GM12873 (cell line): ENCODE measurements around the gene ZBTB7C.

Source experiments
- CTCF ChIP-seq: IDR thresholded peaks from 2 replicates; pipeline ENCODE4 v1.5.1; 2012; ENCODE audit warnings: low read depth, mild to moderate bottlenecking, moderate library complexity, low read length, control low read depth; ENCODE audit not compliant: insufficient read depth; ENCODE audit errors: missing control alignments

Gene ZBTB7C

DNA sequence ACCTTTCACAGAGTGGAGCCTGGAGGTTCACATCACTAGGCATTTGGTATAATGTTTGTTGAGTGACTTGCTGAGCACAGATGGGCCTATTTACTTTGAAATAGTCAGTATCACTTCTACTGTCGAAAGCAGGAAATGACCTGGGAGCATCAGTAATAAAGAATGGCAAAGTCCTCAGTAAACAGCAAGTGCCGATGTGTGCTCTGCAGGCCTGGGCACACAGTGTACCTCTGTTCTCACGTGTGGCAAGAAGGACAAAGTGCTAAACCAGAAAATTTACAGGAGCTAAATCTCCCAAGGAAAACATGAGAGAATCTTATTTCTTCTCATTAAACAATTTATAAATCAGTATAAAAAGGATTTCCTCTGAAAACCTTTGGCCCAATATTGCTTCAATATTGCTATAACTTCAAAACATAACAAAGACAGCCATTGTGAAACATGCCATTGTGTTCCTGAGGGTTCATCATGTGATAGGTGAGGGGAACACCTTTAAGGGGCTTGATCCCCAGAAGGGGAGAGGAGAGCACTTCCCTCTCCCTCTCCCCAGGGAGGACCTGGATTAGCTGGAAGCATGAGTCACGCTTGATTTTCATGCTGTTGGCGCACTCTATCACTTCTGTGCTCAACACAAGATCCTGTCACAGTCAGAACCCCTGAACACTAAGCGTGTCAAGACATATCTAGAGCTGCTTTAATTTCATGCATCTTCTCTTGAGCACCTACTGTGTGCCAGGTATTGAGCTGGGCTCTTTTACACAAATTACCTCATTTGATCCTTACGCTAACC is 347.2 kb downstream of the ZBTB7C start:
- no peak for TF ChIP-seq CTCF

GRCh38 chr18:48060970-48061369 is 348.2 kb downstream of the ZBTB7C start:
- TF ChIP-seq CTCF, result no peak

DNA sequence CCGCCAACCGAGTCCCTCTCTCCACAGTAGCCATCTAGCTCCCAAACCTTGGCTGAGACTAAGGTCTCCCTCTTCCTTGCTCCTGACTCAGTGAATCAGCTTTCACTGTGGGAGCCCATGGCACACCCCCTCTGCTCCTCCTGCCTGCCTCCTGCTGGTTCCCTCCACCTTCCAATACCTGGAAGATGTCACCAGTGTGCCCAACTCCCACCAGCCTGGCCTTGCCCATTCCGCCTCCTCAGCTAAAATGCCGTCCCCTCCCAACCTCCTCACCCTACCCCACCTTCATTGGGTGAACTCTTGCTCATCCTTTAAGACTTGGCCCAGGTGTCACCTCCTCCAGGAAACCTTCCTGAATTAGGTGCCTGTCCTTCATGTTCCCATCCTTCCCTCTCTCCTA is 348.8 kb downstream of the ZBTB7C start:
- no peak for TF ChIP-seq CTCF

- TF ChIP-seq CTCF, result no peak
These were observed 349.6 kb downstream of the ZBTB7C start for GRCh38 chr18:48059455-48060010.

GRCh38 chr18:48058486-48058885 is 350.7 kb downstream of the ZBTB7C start:
- TF ChIP-seq CTCF, result no peak

- TF ChIP-seq CTCF, result no peak
These were observed 352.2 kb downstream of the ZBTB7C start for GRCh38 chr18:48057018-48057417.

GRCh38 chr18:48055351-48055750 is 353.8 kb downstream of the ZBTB7C start:
- no peak for TF ChIP-seq CTCF
